Esophagus squamous epithelium (tissue), 4 donors: ENCODE data around the gene MLX.

ENCODE experiments used
- CTCF ChIP-seq, 6 experiments: fragments of 450-650 bp in 4 of 6; fragments of 200-600 bp in 2 of 6; sonication (generic) in 2 of 6; IDR thresholded peaks; one replicate each; pipeline ENCODE4 v1.5.1; 2016 to 2019; ENCODE audit warnings: antibody characterized with exemption in 6 of 6, mild to moderate bottlenecking in 4 of 6, moderate library complexity in 4 of 6
- POLR2A ChIP-seq, 4 donors: fragments of 450-650 bp; IDR thresholded peaks; one replicate each; pipeline ENCODE4 v1.6.1; 2017; ENCODE audit warnings: antibody characterized with exemption in 4 of 4, mild to moderate bottlenecking in 4 of 4, moderate library complexity in 3 of 4

GRCh38 chr17:42547698-42548069, 19.2 kb upstream of the MLX start:
- TF ChIP-seq CTCF (IDR thresholded peaks at IDR 0.05) (no peak), POLR2A (IDR thresholded peaks at IDR 0.05) (no peak)
